HG03095 (cell line): ENCODE results near the gene UPP1.
"Not testable (repeated sequence)": the region's sequence is repeated elsewhere in the genome, so short reads cannot be mapped to it uniquely, and the experiment has no call there.

Source experiments
- ATAC-seq: cut with Tn5 transposase; IDR thresholded peaks from one replicate; pipeline ENCODE4 v1.9.1; 2021; ENCODE audit warnings: moderate library complexity; ENCODE audit not compliant: unreplicated experiment

The UPP1 gene

DNA sequence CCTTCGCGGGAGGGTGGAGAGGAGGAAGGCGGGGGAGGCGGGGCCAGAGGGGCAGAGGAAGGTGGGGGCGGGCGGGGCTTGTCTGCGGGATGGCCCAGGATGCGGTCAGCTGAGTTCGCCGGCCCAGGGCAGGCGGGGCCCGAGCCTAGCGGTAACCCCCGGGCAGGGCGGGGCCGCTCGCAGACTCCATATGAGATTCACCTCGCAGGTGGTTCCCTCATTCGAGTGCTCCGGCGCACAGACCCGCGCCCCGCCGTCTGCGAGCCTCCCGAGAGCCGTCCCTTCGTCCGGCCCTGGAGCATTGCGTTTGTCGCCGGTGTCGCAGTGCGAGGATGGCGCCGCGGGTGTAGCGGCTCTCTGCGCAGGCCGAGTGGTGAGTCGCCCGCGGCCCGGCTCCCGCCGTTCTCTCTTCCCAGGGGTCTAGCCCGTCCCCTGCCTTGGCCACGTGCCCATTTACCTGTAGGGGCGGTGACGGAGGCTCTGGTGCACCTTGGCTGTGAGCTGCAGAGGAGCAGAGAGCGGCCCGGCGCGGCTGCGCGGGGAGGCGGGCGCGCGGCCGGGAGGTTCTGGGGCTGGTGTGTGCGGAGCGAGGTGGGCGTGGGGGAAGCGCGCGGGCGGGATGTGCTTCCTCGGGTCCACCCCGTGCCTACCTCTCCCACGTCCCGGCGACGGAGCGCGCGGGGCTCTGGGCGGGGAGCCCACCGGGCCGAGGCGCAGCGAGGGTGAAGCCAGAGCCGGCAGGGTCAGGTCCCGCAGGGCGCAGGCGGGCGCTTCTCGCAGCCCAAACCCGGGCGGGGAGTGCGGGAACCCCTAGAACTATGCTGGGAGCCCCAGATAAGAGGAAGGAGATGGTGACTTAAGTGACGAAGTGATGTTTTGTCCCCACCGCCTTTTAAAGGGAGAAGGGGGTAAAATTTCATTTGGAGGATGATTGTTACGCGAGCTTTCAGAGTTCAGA is at the start of gene UPP1:
Gene UPP1, plus strand, starts transcription at position 220 of the 958 bp plus-strand sequence. CDS start 5,519 bp downstream, outside the sequence.
- peak; percentile 56 for ATAC-seq

DNA sequence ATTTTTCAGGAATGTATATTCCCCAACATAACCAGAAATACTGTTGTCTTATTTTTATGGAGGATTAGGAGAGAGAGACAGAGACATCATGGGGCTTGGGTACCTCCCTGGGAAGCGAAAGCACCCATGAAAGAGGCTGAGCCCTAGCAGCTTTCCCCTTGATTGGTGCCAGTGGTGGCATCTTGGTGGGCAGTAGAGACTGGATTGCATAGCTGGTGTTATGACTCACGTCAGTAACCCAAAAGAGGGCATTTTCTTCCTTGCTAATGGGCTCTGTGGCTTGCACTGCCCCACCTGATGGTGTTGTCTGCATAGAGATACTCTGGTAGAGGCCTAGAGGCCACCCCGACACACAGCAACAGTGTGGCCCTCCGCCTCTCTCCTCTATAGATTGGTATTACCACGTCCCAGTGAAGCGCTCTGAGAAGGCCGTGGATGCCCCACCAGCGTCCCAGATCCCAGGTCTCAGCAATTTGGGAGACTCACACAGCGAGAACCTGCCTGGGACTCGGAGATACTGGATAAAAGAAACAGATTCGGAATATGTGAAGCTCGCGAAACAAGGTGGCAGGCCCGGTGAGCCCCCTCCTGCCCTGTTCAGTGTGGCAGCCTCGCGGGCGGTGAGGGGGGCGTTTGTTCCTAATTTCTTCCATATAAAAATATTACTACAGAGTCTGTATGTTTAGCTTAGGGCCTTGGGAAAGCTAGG is 48.0 kb upstream of the UPP1 start:
- no peak for ATAC-seq

DNA sequence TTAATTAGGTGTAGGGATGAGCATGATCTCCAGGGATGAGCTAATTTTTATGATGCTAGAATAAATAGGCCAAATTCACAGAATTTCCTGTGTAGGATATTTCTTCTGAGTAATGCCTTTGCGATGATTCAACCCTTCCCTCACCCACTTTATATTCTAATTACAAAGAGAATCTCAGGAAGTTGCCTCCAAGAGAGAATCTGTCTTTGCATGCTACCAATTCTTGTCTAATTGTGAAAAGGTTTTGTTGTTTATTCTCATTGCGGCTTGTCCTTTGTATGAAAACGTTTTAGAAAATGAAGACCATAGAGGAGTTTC is 47.5 kb upstream of the UPP1 start:
- ATAC-seq: no peak

DNA sequence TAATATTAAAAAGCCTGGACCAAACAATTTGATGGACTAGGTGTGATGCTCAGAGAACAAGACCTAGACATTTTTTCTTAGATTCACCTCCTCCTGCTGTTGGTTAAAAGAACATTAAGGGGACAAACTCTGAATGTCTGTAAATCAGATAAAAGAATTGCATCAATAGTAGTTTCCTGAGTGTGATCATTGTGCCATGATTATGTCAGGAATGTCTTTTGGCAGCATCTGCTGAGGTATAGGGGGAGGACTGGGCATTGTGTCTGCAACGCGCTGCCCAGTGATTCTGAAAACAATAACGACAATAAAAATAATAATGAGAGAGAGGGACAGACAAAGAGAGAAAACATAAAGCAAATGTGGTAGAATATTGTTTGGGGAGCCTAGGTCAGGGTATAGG is 46.8 kb upstream of the UPP1 start:
- no peak for ATAC-seq

DNA sequence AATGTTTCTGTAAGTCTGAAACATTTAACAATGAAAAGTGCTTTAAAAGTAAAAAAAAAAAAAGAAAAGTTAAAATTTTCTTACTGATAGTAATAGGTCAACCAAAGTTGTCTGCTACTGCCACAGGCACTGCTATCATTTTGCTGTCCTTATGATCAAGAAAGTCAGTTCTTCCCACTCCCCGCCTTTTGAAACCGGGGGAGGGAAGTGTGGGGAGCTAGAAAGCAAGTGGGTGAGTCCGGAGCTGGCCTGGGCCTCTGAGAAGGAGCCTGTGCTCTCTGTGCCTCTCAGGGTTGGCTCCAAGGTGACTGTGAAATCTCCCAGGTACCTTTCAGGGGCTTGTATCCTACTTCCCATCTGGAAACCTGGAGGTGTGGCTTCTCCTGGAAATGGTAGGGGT is 46.4 kb upstream of the UPP1 start:
- no peak for ATAC-seq

DNA sequence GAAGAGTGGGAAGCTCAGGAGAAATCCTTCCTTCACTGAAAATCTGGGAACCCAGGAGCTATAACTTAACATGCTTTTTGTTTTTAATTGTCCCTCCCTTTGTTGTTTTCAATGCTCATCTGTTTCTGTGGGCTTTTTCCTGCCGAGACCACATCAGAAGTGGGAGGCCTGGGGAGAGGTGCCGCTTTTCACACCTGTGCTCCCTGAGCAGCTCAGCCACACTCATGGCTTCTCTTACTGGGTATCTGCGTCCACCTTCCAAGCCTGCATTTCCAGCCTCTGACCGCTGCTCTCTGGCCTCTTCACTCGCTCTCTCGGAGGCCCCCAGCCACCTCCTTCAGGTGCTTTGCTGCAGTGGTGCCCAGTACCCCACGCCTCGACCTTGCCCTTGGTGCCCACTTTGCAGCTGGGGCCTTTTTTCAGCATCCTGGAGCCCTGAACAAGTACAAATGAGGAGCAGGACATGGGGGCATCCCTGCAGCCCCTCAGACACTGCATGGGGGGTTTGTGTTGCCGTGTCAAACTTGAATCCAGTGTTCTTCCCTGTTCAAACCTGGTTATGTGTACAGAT is 43.8 kb upstream of the UPP1 start:
- ATAC-seq: no peak

DNA sequence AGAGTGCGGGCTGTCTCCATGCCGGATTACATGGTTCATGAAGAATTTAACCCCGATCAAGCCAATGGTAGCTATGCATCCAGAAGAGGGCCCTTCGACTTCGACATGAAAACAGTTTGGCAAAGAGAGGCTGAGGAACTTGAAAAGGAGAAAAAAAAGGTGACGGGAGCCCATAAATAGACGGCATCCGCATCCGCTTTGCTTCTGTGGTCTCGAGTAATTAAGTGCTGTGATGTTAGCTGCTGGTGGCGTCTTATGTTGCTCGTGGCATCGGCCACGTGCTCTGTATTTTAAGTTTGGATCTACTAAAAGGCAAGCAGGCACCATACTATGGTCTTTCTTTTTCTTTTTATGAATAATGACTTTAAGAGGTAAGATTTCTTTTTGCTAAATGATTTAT is 42.6 kb upstream of the UPP1 start:
- ATAC-seq: no peak

DNA sequence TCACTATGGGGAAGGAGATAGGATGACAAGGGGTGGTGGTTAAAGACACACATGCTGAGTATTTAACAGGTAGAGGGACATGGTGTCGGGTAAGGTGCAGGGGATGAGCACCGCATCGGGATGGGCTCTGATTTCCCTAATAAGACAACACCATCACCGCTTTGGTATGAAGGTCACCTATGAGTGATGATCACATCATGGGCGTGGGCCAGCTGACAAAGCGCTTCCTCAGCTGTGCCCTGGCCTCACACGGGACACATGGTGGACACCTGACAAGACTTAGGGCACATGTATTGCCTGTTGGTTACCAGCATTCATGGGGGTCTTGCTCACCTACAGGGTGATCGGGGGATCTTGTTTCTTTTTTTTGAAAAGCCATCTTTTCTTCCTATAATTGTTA is 41.0 kb upstream of the UPP1 start:
- ATAC-seq: no peak

DNA sequence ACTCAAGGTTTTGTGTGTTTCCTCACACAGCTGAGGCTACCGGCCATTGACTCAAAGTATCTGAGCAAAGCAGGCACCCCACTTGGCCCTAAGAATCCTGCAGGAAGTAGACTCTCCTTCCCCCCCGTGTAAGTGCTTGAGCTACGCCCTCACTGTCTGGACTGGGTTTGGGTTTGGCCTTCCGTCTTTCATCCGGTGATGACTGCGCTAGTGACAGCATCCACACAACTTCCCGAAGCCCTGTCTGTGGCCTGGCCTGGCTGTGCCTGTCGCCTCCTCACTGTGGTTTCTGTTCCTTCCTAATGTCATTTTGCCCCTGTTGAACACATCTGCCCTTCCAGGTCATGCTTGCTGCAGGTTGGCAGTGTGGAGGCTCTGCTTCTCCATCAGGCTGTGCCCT is 39.2 kb upstream of the UPP1 start:
- no peak for ATAC-seq

DNA sequence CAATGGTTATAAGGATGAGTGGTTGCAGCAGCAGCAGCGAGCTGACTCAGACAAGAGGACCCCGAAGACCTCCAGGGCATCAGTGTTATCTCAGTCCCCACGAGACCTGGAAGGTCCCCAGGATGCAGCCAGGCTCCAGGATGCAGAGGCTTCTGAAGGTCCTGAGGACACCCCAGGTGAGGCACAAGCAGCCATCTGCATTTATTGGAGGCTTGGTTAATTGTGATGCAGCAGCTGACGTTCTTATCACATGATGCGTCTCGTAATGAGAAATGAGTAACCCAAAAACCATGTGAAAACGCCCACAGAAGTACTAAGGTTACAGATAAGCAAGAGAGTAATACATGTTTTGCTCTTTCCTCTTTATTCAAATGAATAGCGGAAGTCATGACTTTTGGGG is 36.3 kb upstream of the UPP1 start:
- ATAC-seq: peak; percentile 43

DNA sequence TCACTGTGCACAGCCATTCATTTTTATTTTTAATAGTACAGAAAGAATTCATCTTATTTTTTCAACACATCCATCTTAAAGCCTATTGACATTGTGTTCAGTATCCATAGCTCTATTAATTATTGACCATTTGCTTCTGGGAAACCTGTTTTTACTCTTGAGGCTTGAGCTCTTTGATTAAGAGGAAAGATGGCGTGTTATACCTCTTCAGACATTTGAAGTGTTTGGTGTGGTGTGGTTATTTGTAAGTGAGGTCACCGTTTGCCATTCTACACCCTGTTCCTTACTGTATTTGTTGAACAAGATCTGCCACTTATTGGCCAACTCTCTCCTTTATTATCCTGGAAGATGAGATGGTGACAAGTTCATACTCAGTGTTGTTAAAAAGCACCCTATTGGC is 35.3 kb upstream of the UPP1 start:
- ATAC-seq: no peak

DNA sequence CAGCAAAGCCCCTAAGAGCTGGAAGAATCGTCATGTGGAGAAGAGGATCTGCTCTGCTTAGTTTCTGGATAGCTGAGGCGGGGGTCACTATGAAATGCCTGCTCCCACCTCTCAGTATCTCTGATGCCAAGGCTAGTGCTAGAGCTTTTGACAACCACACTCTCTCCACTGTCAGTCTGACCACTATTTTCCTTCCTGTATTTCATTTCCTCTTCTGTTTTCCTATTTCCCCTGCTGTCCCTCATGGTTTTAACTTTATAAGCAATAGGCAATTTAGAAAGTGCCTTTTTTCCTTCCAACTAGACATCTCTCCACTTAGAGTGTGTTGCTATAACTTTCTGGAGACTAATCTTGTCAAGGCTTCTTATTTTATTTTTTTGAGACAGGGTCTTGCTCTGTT is 30.1 kb upstream of the UPP1 start:
- no peak for ATAC-seq

DNA sequence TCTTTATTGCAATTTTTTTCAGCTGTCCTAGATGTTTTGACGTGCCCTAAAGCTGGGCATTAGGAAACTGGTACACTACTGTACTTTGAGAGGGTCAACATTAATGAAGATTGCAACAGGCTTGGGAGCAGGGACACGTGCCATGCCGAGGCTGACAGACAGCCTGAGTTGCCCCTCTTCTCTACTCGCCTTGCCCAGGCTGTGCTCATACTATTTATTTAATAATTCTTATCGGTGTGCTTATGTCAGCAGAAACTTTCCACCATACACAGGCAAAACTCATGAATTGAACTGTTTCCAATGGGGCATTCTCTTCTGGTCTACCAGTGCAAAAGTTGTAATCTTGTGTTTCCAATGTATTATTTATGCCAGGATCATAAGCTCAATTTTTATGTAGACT is 29.4 kb upstream of the UPP1 start:
- no peak for ATAC-seq

DNA sequence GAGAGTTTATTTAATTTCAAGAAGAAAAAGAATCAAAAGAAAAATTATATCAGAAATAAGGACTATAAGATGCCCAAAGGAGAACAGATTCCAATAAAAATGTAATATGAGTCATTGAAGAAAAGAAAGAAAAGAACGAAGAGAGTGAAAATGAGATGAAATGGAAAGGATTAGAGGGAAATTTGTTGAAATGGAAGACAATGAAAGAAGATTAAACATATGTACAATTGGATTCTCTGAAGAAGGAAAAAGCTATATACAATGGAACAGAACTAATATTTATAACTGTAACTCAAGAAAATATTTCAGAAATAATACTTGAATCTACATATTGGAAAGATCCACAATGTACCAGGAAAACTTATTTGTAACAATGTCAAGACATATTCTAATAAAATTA is 25.1 kb upstream of the UPP1 start:
- ATAC-seq: no peak

DNA sequence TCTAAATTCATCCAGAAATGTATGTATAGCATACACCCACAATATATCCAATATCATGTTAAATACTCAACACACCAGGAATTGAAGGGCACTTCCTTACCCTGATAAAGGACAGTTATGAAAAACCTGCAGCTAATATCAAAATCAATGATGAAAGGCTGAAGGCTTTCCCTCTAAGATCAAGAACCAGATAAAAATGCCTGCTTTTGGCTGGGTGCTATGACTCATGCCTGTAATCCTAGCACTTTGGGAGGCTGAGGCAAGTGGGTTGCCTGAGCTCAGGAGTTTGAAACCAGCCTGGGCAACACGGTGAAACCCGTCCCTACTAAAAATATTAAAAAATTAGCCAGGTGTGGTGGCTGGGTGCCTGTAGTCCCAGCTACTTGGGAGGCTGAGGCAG is 21.6 kb upstream of the UPP1 start:
- ATAC-seq: no peak

DNA sequence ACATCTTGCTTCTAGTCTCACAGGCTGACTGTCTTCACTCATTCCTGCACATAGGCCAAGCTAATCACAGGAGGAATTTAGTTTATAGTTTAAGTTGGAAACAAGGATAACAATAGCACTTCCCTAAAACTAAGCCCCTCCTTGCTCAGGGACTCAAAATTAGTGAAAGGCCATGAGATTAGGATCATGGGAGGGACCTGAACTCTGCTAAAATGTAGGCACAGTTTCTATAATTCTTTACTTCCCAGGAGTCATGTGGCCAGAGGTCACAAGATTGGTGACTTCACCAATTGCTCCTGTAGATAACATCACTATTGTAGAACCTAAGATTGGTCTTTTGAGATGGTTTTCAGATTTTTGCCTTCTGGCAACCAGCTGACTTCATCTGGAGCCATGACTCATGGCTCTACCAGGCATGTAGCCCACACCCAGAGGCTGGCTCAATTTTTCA is 14.8 kb upstream of the UPP1 start:
- no peak for ATAC-seq

DNA sequence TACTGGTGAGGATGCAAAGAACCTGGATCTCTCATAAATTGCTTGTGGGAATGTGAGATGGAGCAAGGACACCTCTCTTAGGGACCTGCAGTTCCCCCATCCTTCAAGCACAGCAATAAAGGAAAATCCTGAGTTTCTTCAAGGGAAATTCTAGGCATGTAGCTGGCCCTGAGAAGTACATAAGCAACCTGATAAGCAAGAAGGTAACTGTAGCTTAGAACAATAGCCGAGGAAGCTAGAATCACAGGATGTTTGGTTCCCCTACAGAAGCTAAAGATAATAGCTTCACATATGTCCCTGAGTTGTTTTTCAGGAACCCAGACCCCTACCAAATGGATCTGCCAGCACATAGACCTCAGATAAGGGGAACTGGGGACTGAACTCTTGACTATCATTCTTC is 11.6 kb upstream of the UPP1 start:
- ATAC-seq: no peak

DNA sequence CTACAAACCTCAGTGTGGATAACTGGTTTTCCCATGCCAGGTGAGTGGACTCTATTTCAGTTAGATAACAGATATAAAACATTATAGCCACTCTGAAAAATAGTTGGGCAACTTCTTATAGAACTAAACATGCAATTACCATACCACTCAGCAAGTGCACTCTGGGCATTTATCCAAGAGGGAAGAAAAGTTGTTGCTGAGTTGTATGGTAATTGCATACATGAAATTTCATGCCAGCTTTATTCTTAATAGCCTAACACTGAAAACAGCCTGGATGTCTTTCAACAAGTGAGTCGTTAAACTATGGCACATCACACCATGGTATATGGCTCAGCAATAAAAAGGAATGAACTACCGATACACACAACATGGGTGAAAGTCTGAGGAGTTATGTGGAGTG is 10.6 kb upstream of the UPP1 start:
- ATAC-seq: no peak

DNA sequence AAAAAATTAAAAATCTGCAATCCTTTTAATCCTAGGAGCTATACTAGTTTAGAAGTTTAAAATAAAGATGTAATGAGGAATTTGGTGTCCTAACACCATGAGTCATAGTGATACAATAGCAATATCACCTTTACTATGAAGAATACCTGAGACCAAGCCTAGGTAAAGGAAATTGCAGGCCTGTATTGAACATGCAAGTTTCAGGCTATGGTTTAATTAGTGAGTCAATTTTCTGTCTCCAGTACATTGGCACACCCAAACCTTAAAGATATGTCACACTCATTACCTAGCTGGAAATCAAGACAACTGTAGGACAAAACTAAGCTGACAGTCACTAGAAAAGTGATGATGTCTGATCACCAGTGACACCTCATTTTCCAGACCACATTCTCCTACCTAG is 6.7 kb upstream of the UPP1 start:
- not testable (repeated sequence) for ATAC-seq

DNA sequence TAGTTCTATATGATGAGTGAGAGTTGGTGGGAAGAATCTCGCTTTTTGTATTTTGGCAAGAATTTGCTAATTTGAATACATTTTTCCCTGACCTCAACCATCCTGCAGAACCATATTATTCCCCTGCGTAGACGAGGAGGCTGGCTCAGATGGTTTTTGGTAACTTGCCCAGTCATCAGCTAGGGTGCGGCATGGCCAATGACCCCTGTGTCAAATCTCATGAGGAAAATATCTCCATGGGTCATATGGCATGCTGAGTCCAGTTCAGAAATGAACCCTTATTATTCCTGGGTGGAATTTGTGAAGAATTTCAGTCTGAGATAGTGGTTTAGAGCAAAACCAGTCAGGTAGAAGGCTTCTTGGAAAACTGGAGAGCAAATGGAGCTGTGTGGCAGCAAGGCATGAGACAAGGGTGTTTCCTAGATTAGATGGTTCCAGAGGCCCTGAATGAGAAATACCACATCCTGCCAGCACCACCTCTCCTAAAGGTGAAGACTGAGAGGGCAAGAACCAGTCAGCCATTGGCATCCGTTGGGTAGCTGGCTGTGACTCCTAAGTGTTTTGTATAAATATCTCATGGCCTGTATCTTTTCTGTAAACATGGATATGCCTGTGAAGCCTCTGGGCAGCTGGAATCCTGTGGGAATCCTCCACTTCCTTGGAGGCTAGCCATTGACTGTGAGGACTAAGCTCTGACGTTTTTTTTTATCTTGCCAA is 5.8 kb upstream of the UPP1 start:
- ATAC-seq: no peak

DNA sequence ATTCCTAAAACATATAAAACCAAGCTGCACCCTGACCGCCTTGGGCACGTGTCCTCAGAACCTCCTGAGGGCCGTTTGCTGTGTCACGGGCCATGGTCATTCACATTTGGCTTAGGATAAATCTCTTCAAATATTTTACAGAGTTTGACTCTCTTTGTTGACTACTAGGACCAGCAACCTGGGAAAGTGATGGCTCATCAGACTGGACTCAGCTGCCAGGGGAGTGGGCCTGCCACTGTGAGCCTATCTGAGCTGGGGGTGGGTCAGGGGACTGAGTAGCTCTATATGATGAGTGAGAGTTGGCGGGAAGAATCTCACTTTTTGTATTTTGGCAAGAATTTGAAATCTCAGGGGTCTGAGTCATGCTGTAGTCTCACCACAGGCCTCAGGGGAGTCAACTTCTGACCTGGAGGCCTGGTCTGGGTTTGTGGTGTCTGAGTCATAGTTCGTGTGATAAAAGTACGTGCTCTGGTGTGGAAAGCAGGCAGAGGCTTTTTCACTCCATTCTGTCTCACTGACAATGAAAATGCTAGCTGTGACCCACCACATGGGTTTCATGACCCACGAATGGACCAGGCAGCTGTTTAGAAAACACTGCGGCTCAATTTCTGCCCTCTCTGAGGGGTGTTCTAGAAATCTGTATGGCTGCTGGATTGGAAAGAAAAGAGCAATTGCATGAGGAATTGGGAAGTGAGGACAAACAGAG is 4.2 kb upstream of the UPP1 start:
- ATAC-seq: peak; percentile 59
